ENCODE measurements around the gene KLHDC7B.

The KLHDC7B gene

DNA sequence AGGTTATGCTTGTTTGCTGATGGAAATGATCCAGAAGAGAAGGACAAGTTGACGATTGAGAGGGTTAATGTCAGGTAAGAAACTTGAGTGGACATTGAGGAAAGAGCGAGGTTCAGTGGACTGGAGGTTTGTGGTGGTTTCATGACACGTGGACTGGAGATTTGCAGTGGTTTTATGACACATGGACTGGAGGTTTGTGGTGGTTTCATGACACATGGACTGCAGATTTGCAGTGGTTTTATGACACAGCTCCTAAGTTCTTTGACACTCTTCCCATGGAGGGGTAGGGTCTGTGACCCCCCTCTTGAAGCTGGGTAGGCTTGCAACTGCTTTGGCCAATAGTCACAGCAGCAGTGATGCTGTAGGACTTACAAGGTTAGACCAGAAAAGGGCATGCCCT lies 49.5 kb downstream of the KLHDC7B start:
- DNase-seq = no peak

DNA sequence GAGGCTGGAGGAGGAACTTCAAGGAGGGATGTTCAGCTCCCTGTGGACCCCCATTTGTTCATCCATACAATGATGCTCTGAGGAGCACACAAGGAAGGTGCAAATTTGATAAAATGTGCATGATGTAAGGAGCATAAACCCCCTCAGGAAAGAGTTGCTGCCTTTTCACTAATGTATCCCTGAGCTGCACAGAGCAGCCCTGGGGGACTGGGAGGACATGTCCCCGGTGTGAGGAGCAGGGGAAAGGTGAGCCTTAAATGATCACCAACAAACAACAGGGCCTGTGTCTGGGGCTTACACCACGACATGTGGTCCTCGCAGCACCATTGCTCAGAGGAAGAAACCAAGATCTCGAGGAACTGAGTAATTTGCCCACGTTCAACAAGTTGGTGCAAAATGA lies 51.4 kb downstream of the KLHDC7B start:
- DNase-seq = no peak

DNA sequence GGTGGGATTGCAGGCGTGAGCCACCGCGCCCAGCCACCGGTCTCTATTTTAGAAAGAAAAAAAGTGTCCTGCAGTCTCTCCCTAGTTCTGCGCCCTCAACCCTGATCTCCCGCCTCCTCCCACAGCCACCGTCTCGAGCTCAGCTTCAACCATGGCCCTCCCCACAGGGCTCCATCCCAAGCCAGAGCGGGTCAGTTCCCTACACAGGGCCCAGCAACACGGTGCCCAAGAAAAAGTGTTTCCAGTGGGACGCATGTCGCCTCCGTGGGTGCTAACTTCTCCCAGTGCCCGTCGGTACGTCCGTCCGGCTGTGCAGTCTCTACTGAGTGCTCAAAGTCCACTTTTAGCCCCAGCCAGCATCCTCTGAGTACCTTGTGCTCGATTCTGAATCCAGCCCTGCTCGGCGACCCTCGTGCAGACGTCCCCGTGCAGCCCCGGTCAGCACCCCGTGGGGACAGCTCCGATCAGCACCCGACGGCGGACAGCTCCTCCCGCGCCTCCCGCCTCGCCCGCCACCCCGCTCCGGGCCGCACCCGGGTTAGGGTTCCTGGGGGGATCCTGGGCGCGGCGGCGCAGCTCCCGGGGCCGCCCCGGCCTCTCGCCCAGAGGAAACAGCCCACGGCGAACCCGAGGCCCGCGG lies 54.2 kb downstream of the KLHDC7B start:
- DNase-seq = peak; percentile 50 to 78 (median 61)

DNA sequence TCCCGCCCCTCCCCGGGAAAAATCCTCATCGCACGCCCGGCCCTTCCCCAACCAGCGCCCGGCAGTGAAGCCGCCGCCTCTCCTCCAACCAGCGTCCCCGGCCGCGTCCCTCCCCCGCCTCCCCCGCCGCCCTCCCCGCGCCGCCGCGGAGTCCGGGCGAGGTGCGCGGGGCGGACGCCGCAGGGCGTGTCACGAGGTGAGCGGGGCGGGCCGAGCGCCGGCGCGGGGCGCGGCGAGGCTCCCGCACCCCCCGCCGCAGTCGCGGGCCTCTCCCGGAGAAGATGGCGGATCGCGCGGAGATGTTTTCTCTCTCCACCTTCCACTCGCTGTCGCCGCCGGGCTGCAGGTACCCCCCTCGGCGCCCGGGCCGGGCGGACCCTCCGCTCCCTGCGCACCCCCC lies 54.8 kb downstream of the KLHDC7B start, which contains the start of gene MAPK8IP2:
Gene MAPK8IP2 (plus strand): TSS at position 256 of the 400 bp plus-strand sequence. CDS start 26 bp downstream, at position 282.
- no peak for DNase-seq
